HG03521 (cell line): Measurements from ENCODE around the gene SPECC1.
"Not testable (repeated sequence)": the region's sequence is repeated elsewhere in the genome, so short reads cannot be mapped to it uniquely, and the experiment has no call there.

ENCODE experiments used
- ATAC-seq: cut with Tn5 transposase; IDR thresholded peaks from one replicate; pipeline ENCODE4 v1.9.1; 2021; ENCODE audit warnings: mild to moderate bottlenecking, moderate library complexity; ENCODE audit not compliant: unreplicated experiment

SPECC1 gene

GRCh38 chr17:20227720-20228370, 218.7 kb downstream of the SPECC1 start:
- not testable (repeated sequence) for ATAC-seq

- no peak for ATAC-seq
These were observed 219.3 kb downstream of the SPECC1 start for GRCh38 chr17:20228410-20228809.

- ATAC-seq: no peak
These were observed 219.7 kb downstream of the SPECC1 start for GRCh38 chr17:20228860-20229259.

DNA sequence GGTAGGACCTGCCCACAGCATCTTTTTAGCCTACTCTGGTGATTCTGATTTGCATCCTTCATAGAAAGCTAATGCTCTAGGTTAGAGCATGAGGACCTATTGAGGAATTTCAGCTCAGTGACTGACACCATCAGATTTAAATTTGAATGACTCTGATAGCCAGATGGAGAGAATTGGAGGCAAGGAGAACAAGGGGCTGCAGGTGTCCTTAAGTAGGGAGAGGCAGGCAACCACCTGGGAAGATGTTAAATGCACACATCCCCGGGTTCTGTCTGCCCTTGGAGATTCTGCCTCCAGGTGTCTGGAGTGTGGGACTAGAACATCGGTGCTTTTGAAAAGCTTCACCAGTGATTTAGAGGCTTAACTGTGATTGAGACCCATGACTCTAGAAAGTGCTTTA, 221.8 kb downstream of the SPECC1 start:
- no peak for ATAC-seq

- no peak for ATAC-seq
These were observed 223.5 kb downstream of the SPECC1 start for GRCh38 chr17:20232611-20233010.

GRCh38 chr17:20234276-20234675, 225.1 kb downstream of the SPECC1 start:
- no peak for ATAC-seq

DNA sequence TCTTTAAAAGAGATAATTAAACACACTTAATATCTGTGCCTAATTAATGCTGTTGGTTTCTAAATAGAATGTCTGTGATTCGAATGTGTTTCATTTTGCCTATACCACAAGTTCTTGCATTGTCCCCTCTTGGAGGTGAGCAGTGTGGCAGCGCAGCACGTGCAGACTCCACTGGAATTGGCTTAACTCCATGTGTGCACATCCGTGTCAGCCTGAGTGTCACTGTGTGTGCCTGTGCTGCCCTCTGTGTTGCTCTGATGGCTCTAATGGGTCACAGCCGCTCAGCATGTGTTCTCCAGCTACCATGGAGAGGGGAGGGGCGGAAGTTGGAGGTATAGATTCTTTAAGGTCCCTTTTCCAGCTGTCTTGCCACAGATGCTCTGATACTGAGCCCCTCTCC, 226.6 kb downstream of the SPECC1 start:
- no peak for ATAC-seq

DNA sequence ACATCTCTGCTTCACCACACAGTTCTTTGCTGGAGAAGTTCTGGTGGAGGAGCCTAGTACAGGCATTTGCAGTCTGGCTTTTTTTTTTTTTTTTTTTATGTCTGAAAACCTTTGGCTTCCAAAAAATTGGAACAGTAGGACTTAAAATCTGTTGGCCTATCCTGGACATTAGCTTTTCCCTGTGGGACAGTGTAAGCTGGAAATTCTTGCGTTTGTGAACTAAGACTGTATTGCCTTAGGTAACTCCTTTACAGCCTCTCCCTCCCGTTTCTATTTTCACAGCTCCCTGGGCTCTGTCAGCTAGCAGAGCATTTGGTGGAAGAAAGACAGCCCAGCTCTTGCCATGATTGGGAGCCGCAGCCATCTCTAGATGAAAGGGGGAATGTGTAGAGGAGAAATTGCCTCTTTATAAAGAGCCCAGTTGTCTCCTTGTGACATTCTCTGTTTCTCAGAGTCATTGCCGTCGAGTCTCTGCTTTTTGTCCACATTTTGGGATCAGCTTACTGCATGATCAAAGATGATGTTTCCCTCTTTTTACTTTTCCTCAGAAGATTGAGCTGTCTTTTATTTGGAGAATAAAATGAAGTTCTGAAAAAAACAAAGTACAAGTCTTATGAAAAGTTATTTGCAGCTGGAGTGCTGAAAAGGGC, 227.5 kb downstream of the SPECC1 start:
- no peak for ATAC-seq

DNA sequence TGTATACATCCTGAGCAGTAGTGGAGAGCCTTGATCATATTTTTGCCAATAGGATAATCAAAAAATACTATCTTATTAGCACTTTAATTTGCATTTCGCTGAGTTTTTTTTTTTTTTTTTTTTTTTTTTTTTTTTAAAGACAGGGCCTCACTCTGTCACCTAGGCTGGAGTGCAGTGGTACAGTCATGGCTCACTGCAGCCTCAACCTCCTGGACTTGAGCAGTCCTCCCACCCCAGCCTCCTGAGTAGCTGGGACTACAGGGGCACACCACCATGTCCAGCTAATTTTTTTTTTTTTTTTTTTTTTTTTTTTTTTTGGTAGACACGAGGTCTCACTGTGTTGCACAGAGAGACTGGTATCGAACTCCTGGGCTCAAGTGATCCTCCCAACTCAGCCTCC, 230.6 kb downstream of the SPECC1 start:
- not testable (repeated sequence) for ATAC-seq

DNA sequence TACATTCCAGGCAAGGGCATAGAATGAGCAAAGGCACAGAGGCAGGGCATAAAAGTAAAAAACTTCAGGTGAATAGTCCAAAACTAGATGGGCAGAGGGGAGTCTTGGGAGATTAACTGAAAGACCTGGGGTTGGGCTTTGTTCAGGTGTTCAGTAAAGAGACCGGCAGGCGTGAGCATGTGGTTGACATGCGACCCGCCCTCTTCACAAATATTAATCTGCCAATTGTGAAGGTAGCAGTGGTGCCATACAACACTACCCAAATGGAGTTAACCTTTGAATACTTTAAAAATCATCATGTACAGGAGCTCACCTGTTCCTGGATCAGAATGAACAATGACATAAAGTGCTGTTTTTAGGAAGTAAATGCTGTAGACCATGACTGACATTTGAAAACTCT, 232.7 kb downstream of the SPECC1 start:
- no peak for ATAC-seq

DNA sequence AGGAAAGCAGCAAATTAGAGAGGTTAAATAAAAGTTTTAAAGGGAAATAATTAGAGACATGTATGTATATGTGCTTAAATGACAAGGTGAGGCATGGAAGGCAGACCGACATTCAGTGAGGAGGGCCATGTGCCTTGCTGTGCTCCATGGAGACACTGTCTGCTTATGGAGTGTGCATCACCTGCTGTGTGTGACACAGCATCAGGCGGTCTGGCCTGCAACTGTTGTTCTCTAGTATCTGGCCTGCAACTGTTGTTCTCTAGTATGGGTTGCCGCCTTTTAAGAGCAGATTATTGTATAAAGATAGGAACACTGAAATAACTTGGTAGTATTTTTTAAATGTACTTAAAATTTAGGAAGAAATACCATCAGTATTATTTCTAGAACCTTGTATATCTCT, 233.1 kb downstream of the SPECC1 start:
- ATAC-seq: no peak

DNA sequence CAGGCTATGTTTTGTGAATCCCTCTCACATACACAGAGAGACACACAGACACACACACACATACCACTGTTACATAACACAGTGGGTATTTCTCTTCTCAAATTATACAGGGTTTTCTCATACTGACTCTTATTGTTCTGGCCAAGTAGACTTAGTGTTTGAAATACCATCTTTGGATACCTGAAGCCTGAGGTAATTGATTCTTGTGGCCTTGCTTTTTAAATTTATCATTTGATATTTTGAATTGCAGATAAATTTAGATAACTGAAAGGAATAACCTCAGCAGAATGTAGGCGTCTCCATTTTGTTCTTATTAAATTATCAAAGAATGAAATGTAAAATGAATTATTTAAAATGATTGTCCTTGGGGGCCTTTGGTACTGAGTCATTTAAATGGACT, 234.4 kb downstream of the SPECC1 start:
- no peak for ATAC-seq

DNA sequence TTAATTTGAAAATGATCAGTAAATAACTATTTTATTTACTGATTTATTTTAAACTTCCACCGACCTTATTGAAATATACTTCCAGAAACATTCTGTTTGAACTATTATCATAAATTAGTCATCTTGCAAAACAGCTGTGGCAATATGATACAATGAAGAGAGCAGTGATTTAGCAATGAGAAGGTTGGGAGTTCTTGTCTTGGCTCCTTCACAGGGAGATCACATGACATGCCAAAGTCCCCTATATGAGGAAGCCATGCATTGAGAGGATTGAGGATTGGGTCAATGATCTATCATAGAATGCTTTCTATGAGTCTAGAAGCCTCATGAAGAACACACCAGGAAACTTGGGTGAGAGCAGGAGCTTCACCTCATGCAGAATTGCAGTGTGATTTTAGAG, 235.5 kb downstream of the SPECC1 start:
- no peak for ATAC-seq

- no peak for ATAC-seq
These were observed 237.5 kb downstream of the SPECC1 start for GRCh38 chr17:20246692-20247091.

- no peak for ATAC-seq
These were observed 244.2 kb downstream of the SPECC1 start for GRCh38 chr17:20253323-20253722.

- no peak for ATAC-seq
These were observed 245.4 kb downstream of the SPECC1 start for GRCh38 chr17:20254541-20254940.

- no peak for ATAC-seq
These were observed 247.0 kb downstream of the SPECC1 start for GRCh38 chr17:20256144-20256543.

- no peak for ATAC-seq
These were observed 247.8 kb downstream of the SPECC1 start for GRCh38 chr17:20257008-20257407.

DNA sequence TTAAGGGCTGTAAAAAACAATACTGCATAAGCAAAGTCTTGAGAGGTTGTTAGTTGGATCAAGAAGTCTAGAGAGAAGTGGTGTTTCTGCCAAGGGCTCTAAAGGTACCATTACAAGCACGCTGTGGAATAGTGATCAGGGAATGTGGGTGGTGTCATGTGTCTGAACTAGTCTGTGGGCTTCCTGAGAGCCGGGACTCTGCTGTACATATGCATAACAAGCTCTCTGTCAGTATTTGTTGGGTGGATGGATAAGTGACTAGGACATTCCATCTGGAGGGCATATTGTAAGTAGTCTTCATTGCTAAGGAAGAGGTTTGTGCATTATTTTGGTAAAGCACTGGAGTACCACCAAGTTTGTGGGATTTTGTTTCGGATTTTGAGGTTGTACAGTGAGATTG, 248.6 kb downstream of the SPECC1 start:
- no peak for ATAC-seq

- ATAC-seq: no peak
These were observed 250.5 kb downstream of the SPECC1 start for GRCh38 chr17:20259668-20260067.

- no peak for ATAC-seq
These were observed 251.1 kb downstream of the SPECC1 start for GRCh38 chr17:20260268-20260667.

GRCh38 chr17:20262226-20263114, 253.3 kb downstream of the SPECC1 start:
- no peak for ATAC-seq
